ENCODE results near the gene MBD3L2.
"Not testable (repeated sequence)": the region's sequence is repeated elsewhere in the genome, so short reads cannot be mapped to it uniquely, and the experiment has no call there.

GRCh38 chr19:7041563-7041962 lies 7.6 kb upstream of the MBD3L2 start:
- TF ChIP-seq ELF4 (CRISPR knock-in tag; IDR thresholded peaks at IDR 0.05); ZKSCAN3 (CRISPR knock-in tag; IDR thresholded peaks at IDR 0.05); HMG20A (CRISPR knock-in tag; conservative IDR thresholded peaks at IDR 0.05); GTF2A2 (tag; IDR thresholded peaks at IDR 0.05); SP1 (CRISPR knock-in tag; IDR thresholded peaks at IDR 0.05); RFX1 (IDR thresholded peaks at IDR 0.05); NFYB (IDR thresholded peaks at IDR 0.05; ENCODE audit: extremely low read depth, insufficient read length); E2F5 (CRISPR knock-in tag; IDR thresholded peaks at IDR 0.05): not testable (repeated sequence)
- TF ChIP-seq, protein P1, sequence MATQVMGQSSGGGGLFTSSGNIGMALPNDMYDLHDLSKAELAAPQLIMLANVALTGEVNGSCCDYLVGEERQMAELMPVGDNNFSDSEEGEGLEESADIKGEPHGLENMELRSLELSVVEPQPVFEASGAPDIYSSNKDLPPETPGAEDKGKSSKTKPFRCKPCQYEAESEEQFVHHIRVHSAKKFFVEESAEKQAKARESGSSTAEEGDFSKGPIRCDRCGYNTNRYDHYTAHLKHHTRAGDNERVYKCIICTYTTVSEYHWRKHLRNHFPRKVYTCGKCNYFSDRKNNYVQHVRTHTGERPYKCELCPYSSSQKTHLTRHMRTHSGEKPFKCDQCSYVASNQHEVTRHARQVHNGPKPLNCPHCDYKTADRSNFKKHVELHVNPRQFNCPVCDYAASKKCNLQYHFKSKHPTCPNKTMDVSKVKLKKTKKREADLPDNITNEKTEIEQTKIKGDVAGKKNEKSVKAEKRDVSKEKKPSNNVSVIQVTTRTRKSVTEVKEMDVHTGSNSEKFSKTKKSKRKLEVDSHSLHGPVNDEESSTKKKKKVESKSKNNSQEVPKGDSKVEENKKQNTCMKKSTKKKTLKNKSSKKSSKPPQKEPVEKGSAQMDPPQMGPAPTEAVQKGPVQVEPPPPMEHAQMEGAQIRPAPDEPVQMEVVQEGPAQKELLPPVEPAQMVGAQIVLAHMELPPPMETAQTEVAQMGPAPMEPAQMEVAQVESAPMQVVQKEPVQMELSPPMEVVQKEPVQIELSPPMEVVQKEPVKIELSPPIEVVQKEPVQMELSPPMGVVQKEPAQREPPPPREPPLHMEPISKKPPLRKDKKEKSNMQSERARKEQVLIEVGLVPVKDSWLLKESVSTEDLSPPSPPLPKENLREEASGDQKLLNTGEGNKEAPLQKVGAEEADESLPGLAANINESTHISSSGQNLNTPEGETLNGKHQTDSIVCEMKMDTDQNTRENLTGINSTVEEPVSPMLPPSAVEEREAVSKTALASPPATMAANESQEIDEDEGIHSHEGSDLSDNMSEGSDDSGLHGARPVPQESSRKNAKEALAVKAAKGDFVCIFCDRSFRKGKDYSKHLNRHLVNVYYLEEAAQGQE (IDR thresholded peaks at IDR 0.05; ENCODE audit: borderline replicate concordance), result not testable (repeated sequence)
- TF ChIP-seq, protein P1 (CRISPR knock-in tag; IDR thresholded peaks at IDR 0.05; ENCODE audit: low read depth), result not testable (repeated sequence)
- TF ChIP-seq, protein P2, sequence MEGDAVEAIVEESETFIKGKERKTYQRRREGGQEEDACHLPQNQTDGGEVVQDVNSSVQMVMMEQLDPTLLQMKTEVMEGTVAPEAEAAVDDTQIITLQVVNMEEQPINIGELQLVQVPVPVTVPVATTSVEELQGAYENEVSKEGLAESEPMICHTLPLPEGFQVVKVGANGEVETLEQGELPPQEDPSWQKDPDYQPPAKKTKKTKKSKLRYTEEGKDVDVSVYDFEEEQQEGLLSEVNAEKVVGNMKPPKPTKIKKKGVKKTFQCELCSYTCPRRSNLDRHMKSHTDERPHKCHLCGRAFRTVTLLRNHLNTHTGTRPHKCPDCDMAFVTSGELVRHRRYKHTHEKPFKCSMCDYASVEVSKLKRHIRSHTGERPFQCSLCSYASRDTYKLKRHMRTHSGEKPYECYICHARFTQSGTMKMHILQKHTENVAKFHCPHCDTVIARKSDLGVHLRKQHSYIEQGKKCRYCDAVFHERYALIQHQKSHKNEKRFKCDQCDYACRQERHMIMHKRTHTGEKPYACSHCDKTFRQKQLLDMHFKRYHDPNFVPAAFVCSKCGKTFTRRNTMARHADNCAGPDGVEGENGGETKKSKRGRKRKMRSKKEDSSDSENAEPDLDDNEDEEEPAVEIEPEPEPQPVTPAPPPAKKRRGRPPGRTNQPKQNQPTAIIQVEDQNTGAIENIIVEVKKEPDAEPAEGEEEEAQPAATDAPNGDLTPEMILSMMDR (IDR thresholded peaks at IDR 0.05 in 2 of 3, conservative IDR thresholded peaks at IDR 0.05 in 1 of 3; ENCODE audit: insufficient read depth in 2 of 3, low read depth in 1 of 3, low read length in 3 of 3), result not testable (repeated sequence)
